NAMALWA (cell line): ENCODE data around the gene ACOXL.
"Not testable (repeated sequence)": the region's sequence is repeated elsewhere in the genome, so short reads cannot be mapped to it uniquely, and the experiment has no call there.

Source experiments
- DNase-seq: peaks from one replicate; pipeline ENCODE4 v3.0.0-alpha.2; 2015; ENCODE audit warnings: low spot score

ACOXL gene

DNA sequence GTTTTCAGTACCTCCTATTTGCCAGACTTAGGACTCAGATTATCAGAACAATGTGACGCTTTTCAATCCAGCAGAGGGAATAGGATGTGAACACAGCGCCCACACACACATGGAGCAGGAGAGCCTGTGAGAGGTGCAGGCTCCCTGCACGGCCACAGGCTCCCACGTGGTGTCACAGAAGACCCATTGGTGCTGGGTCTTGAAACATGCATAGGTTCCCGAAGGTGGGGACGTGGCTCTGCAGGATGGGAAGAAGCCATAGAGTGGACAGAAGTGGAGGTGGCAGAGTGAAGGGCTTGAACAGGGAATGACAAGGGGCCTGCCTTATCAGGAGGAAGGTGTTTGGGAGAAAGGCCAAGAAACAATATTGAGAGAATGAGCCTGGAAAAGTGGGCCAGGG lies 309.9 kb downstream of the ACOXL start:
- no peak for DNase-seq

DNA sequence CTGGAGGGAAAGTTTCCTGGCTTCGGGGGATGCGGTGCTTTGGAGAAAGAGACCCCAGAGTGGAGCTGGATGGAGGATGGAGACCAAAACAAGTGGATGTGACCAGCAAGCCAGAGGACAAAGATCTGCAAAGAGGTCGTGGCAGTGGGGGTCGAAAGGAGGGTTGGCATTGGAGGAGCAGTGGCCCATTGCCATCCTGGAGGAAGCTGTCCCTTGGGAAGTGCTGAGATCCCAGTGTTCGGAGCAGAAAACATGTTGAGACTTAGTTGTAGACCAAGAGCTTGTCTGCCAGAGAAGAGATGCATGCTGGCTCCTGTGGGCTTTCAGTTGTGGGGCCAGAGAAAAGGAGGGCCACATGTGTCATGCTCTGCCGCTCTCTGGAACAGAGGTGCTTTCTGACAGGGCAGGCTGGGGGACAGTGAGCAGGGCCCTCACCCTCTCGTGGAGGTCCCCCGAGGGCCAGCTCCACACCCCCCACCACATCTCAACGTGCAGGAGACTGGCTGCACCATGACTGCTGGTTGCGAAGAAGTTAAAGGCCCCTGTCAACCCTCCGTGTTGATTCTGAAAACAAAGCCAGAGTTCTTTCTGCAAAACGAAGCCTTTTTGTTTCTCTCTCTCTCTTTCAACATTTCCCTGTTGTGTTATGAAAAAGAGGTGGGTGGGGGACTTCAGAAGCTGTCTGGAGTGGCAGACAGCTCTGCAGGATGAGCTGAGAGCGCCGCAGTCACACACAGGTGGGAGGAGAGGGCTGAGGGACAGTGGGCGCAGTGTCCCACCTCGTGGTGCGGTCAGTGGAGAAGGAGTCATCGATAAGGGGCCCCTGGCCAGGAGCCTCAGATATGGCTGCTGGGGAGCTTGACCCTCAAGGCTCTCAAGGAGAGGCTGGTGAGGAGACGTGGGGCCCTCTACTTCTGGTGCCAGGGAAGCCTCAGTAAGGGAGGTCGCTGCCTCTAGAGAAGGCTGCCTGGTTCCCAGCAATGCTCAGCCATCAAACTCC lies 310.7 kb downstream of the ACOXL start:
- no peak for DNase-seq

- DNase-seq: no peak
Observed at GRCh38 chr2:111044066-111044465, 311.7 kb downstream of the ACOXL start.

DNA sequence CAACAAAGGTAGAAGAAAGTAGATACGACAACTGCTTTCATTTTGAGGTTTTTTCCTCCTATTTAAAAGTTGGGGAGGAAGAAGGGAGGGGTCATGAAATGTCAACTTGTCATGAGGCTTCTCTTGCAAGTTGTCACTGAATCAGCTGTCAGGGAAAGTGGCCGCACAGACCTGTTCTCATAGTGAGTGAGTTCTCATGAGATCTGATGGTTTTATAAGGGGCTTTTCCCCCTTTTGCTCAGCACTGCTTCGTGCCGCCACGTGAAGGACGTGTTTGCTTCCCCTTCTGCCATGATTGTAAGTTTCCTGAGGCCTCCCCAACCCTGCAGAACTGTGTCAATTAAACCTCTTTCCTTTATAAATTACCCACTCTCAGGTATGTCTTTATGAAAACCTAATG lies 312.9 kb downstream of the ACOXL start:
- DNase-seq: not testable (repeated sequence)

- no peak for DNase-seq
Observed at GRCh38 chr2:111045771-111046444, 313.5 kb downstream of the ACOXL start.

DNA sequence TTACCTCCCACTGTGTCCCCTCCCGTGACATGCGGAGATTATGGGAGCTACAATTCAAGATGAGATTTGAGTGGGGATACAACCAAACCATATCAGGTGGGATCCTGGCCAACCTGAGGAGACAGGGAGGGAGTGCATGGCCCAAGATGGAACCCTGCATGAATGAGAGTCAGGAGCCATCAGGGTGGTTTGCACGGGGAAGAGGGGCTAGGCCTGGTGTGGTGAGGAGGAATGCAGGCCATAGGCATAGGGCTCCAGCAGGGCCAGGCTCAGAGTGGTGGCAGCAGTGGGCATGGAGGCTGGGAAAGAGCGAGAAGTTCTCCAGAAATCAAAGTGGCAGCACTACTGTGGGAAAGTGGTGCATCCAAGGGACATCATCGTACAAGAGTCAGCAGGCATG lies 314.3 kb downstream of the ACOXL start:
- DNase-seq: no peak

DNA sequence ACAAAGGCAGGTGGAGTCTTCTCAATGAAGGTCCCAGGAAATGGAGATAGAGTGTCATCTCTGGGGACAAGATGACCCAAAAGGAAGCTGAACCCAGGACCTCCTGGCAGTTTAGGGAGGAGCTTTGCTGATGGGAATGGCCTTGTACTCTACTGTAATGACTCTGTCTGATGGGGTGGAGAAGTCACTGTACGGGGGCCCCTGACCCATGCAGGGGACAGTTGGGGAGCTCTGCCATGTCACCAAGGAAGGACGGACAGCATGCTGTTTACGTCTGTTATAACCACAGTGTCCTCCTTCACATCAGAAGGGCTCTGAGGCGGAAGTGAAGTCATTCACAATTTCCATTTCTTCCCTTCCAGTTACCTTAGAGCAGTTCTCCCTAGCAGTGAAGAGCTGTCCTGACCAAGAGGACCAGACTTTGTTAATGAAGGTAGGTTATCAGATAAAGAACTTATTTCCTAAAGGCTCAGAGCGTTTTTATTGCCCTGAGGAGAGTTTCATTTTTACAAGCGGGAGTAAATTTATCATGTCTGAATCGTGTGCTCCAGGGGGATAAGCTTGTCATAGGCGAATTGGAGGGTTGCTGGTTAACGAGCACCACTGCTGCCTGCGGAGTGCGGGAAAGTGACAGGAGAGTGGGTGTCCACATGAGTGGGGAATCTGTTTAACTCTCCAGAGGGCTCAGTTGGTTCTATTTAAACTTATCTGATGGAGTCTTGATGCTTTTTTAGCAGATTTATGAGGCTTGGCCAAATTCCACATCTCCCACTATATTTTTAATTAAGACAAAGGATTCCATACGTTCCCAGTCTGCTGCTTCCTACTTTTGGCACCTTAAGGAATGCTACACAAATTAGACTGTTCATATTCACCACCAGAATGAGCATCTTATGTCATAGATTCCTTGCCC lies 316.7 kb downstream of the ACOXL start:
- no peak for DNase-seq

DNA sequence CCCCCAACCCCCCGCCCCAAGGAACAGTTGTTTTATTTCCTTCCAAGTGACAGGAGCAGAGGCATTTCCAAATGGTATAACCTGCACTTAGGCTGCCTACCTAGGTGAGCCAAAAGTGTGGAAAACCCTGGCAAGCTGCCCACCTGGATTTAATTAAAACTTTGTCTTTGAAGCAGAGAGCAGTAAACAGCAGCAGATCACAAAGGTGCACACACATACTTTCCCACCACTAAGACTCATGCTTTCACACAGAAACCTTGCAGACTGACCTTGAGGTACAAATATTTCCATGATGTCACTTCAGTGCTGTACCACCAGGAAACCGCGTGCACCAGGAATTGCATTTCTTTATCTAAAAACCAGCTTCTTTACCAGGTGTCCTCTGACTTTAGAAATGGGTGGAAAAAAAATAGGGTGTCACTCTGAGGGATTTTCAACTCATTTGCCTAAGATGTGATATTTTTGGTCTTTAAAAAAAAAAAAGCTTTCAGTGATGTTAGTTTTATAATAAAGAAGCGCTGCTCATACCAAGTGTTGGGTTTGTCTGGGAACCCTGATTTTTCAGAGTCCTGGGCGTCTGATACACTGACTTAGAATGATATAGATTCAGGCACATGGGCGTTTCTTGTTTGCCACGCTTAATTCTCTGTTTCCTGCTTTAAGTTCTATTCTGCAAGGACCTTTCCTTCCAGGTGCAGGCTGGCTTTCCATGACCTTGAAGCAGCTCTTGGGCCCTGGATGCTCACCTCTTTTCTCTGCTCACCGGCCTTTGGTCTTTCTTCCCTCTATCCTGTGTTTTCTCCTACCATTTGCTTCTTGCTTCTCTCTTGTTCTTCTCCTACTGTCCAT lies 317.6 kb downstream of the ACOXL start:
- peak; percentile 42 for DNase-seq

GRCh38 chr2:111050701-111051376 lies 318.5 kb downstream of the ACOXL start:
- DNase-seq: no peak

DNA sequence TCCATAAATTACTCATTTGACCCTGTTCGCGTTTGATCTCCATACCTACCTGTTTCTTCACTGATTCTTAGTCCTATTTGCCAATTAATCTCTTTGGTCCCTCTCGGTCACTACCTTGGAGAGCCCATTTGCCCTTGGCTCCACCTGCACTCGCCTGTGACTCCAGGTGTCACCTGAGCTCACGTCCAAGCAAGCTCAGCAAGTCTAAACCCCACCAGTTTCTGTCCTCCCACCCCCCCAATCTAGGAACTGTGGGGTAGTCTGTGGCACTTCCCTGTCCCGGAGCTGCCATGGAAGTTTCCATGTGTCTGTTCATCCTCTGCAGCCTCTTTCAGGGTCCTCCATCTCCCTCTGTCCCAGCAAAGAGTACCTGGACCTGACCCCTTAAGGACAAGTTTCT lies 320.2 kb downstream of the ACOXL start:
- DNase-seq: no peak

GRCh38 chr2:111053266-111053665 lies 320.9 kb downstream of the ACOXL start:
- no peak for DNase-seq

- DNase-seq: no peak
Observed at GRCh38 chr2:111053825-111054515, 321.6 kb downstream of the ACOXL start.

- DNase-seq: no peak
Observed at GRCh38 chr2:111054791-111055691, 322.7 kb downstream of the ACOXL start.

DNA sequence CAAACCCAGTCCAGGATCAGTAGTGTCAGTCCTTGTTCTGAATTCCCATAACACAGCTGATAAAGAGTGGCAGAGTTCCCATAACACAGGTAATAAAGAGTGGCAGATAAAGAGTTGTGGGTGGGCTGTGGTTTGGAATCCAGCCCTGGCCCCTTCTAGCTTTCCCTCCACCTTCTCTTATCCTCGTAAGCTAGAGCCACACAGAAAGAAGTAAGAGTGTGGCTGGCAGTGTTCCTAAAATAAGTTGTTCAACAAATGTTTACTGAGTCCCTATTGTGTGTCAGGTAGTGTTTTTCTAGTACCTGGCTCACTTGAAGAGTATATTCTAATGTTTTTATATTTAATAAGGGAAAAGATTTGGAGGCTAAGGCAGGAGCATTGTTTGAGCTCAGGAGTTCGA lies 323.4 kb downstream of the ACOXL start:
- DNase-seq: no peak

DNA sequence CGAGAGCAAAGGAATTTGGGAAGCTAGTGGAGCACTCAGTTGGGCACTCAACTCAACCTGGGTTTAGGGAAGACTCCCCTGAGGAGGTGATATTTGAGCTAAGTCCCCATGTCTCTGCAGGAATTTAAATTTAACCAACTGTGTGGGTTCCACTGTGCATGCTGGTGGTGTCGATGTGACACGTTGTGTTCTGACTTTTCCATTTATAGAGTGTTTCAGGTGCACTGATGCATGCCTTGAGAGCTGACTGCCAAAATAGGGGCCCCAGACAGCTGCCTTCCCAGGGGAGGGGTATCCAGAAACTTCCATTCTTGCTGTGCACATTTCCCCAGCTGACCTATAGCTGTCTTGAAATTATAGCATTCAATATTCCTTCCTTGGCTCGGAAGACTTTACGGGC lies 324.7 kb downstream of the ACOXL start:
- no peak for DNase-seq

- DNase-seq: no peak
Observed at GRCh38 chr2:111057721-111058120, 325.3 kb downstream of the ACOXL start.

GRCh38 chr2:111058264-111058663 lies 325.9 kb downstream of the ACOXL start:
- no peak for DNase-seq

DNA sequence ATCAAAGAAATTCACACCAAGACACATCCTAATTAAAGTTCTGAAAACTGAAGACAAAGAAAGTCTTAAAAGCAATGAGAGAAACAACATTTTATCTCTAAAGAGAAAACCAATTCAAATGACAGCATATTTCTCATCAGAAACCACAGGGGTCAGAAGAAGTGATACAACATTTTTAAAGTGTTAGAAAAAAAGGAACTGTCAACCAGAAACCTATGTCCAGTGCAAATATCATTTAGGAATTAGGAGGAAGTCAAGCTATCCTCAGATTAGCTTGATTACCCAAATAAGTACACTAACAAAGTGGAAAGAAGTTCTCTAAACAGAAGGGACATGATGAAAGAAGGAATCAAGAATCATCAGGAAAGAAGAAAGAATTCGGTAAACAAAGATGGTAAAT lies 328.8 kb downstream of the ACOXL start:
- DNase-seq: no peak

GRCh38 chr2:111062417-111062816 lies 330.0 kb downstream of the ACOXL start:
- DNase-seq: no peak
